ENCODE measurements around the gene STC2. TPM values are rescaled to one million over a fixed set of nuclear protein-coding genes. Genes with fewer than 3 reads are reported as not detected.

The STC2 gene
- total and polyA plus RNA-seq, 2 of the 4 experiments (the other 2 are of a cell fraction) = 87.5 to 270 TPM

DNA sequence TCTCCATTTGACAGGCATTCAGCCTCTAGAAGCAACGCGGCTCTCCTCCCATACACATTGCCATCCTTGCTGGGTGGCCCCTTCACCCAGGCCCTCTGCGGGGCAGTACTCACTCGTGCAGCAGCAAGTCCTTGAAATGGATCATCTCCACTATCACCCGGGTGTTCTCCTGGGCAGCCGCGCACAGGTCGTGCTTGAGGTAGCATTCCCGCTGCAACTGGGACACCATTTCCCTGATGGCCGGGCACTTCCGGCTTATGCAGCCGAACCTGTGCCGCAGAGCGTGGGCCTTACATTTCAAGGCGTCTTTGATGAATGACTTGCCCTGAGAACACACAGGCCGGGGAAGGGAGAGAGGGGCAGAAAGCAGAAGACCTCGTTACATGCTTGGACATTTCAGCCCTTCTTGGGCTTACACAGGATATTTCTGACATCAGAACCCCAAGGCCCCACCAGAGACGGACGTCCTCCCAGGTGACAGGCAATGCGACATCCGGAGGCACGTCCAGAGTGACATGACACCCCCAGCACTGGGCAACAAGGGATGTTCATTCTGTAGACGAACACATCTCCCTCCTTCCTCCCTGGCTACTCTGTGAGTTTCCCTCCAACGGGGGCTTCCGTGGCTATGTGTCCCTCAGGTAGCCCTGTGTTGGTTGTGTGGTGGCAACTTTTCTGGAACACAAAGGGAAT lies 5.0 kb downstream of the STC2 start (continued):
- TF ChIP-seq MAFK (IDR thresholded peaks at IDR 0.05; ENCODE audit: low read depth, low read length) = no peak

- Histone ChIP-seq H2BK5ac (ENCODE audit: low read depth, low read length, poor library complexity, severe bottlenecking) (peak overlapping the region; percentile 12), H3K9ac (ENCODE audit: low read depth, low read length) (no peak overlapping the region), H3K23ac (ENCODE audit: low read depth, low read length) (0 out of 2 replicates have a peak overlapping the region, but pooled peaks have one; percentile 18), H4K91ac (ENCODE audit: insufficient read depth, low read depth, low read length) (no peak overlapping the region), H3K4me1 (ENCODE audit: control insufficient read depth, insufficient read depth, low read length) (peaks cover 58% of the 10 kb centered on the region), H3K14ac (replicated peaks; ENCODE audit: low read depth, low read length) (0 out of 2 replicates have a peak overlapping the region, but pooled peaks have one; percentile 33), H3K56ac (ENCODE audit: extremely low read depth, insufficient read depth, low read length) (no peak overlapping the region), H3K18ac (ENCODE audit: low read depth, low read length) (no peak overlapping the region), H3K36me3 (ENCODE audit: control insufficient read depth, insufficient read depth, low read length) (peaks cover 81% of the 10 kb centered on the region), H2AK5ac (ENCODE audit: low read depth, low read length) (0 out of 2 replicates have a peak overlapping the region, but pooled peaks have one; percentile 2), H3K4ac (ENCODE audit: low read depth, low read length) (no peak overlapping the region; the same call in 1 of the 2 replicates), H3K9me1 (ENCODE audit: insufficient read depth, low read length) (peaks cover 27% of the 10 kb centered on the region), H2BK15ac (ENCODE audit: low read depth, low read length) (no peak overlapping the region), H3K4me2 (ENCODE audit: low read depth, low read length) (no peak overlapping the region; the same call in 1 of the 2 replicates), H2AFZ (replicated peaks; ENCODE audit: low read length, poor library complexity) (no peak overlapping the region), H3K4me3 (ENCODE audit: insufficient read depth, low read depth, low read length) (no peak overlapping the region), H2AK9ac (replicated peaks; ENCODE audit: low read depth, low read length, poor library complexity) (no peak overlapping the region), H4K8ac (ENCODE audit: low read depth in 2 of 2, low read length in 2 of 2) (no peak overlapping the region), H3K27me3 (ENCODE audit: control insufficient read depth, insufficient read depth, low read length) (no peaks in the 10 kb centered on the region), H3K9me3 (ENCODE audit: control insufficient read depth, insufficient read depth, low read length) (no peaks in the 10 kb centered on the region), H4K5ac (ENCODE audit: low read depth, low read length) (0 out of 2 replicates have a peak overlapping the region, but pooled peaks have one; percentile 5), H3K79me1 (ENCODE audit: low read depth in 1 of 2, low read length in 2 of 2) (peaks cover 40 to 88% of the 10 kb centered on the region in 2 experiments), H2BK20ac (ENCODE audit: low read depth, low read length) (no peak overlapping the region), H4K20me1 (ENCODE audit: insufficient read depth, low read length) (peaks cover 82% of the 10 kb centered on the region), H2BK120ac (ENCODE audit: low read depth, low read length) (no peak overlapping the region), H3K27ac (ENCODE audit: insufficient read depth, low read length) (no peak overlapping the region)
- dilution Hi-C loops (cut with HindIII; ENCODE audit: low sequenced_read_pairs, unreplicated experiment) (no loop called here), intact Hi-C loops (cut with micrococcal nuclease) (no loop called here), in situ Hi-C loops (cut with MboI; ENCODE audit: low sequenced_read_pairs) (no loop called here)
- CTCF ChIA-PET = interaction anchor here (0.6 kb wide), 1 partner anchor 488 kb away, joined by 3 read pairs; no protein-coding TSS in a partner anchor
- WGBS, 2 experiments (ENCODE audit: extremely low coverage in 2 of 2, insufficient read length in 1 of 2) = 83% methylated on average over 2 of the region's 5 CpGs; no CpG with 5 or more reads in 1 of the 2 experiments
- ATAC-seq (ENCODE audit: low read depth) (no peak), DNase-seq (peak; percentile 40)
- BruUV-seq (replicated peaks) = no TSS peak
- POLR2A ChIA-PET (ENCODE audit: unreplicated experiment) = interaction anchor here (0.6 kb wide), 2 partner anchors 46 to 133 kb away, joined by 3 read pairs; no protein-coding TSS in a partner anchor
- no peak for TF ChIP-seq CHD1 (IDR thresholded peaks at IDR 0.05; ENCODE audit: low read depth, low read length)
- peak; percentile 51; the same call in 1 of the 2 replicates for TF ChIP-seq CEBPB (IDR thresholded peaks at IDR 0.05; ENCODE audit: low read depth, low read length)
These were observed 6.3 kb downstream of the STC2 start for GRCh38 chr5:173321886-173322285.

Measured in IMR-90 (cell line).